Endodermal cell (in vitro differentiated cells): Measurements from ENCODE around the gene PTGIR. TPM values are rescaled to one million over a fixed set of nuclear protein-coding genes. Genes with fewer than 3 reads are reported as not detected.

Source experiments
- DNase-seq: peaks from one replicate; pipeline ENCODE4 v3.0.0-alpha.2; 2017
- H3K27ac ChIP-seq: 2 replicates; pipeline ENCODE4 v1.5.1; 2013; ENCODE audit warnings: mild to moderate bottlenecking, low read depth, low read length, moderate library complexity
- H3K27me3 ChIP-seq: 2 replicates; pipeline ENCODE4 v1.6.1; 2013; ENCODE audit warnings: mild to moderate bottlenecking, low read length, moderate library complexity; ENCODE audit not compliant: insufficient read depth, control insufficient read depth, poor library complexity, severe bottlenecking
- H3K36me3 ChIP-seq: 2 replicates; pipeline ENCODE4 v1.7.0; 2013; ENCODE audit warnings: mild to moderate bottlenecking, low read length, moderate library complexity; ENCODE audit not compliant: control insufficient read depth, insufficient read depth
- H3K4me1 ChIP-seq: one replicate; pipeline ENCODE4 v1.7.0; 2013; ENCODE audit warnings: low read length; ENCODE audit not compliant: control insufficient read depth, insufficient read depth
- H3K4me3 ChIP-seq: 2 replicates; pipeline ENCODE4 v1.5.1; 2013; ENCODE audit warnings: mild to moderate bottlenecking, low read length, moderate library complexity
- H3K9ac ChIP-seq: 2 replicates; pipeline ENCODE4 v1.6.1; 2013; ENCODE audit warnings: mild to moderate bottlenecking, low read length, moderate library complexity; ENCODE audit not compliant: poor library complexity, severe bottlenecking; ENCODE audit errors: extremely low read depth
- H3K9me3 ChIP-seq: 2 replicates; pipeline ENCODE4 v1.6.1; 2013; ENCODE audit warnings: mild to moderate bottlenecking, low read length, moderate library complexity; ENCODE audit not compliant: control insufficient read depth
- H3K27ac Mint-ChIP-seq: 2 replicates; pipeline ENCODE4 v1.8.0; 2020; ENCODE audit warnings: mixed read lengths
- H3K27me3 Mint-ChIP-seq: 2 replicates; pipeline ENCODE4 v1.8.0; 2021; ENCODE audit warnings: mild to moderate bottlenecking, mixed read lengths; ENCODE audit not compliant: insufficient read depth
- H3K36me3 Mint-ChIP-seq: 2 replicates; pipeline ENCODE4 v1.8.0; 2020; ENCODE audit warnings: low read depth, mixed read lengths
- H3K4me1 Mint-ChIP-seq: 2 replicates; pipeline ENCODE4 v1.8.0; 2020; ENCODE audit warnings: mixed read lengths
- H3K4me3 Mint-ChIP-seq: 2 replicates; pipeline ENCODE4 v1.8.0; 2020; ENCODE audit warnings: mild to moderate bottlenecking, moderate library complexity, mixed read lengths
- H3K9me3 Mint-ChIP-seq: 2 replicates; pipeline ENCODE4 v1.8.0; 2020; ENCODE audit warnings: mild to moderate bottlenecking, mixed read lengths
- CTCF ChIP-seq: fragments of 200-600 bp; sonication (generic); conservative IDR thresholded peaks from 2 replicates; pipeline ENCODE4 v1.5.0; 2021; ENCODE audit warnings: antibody characterized with exemption, mild to moderate bottlenecking
- WGBS, 2 experiments: methylation state at CpG; one replicate each; pipeline versions ENCODE4 v1.1.5 to v1.1.7; 2013; ENCODE audit warnings: missing lambda C conversion rate in 2 of 2, mixed read lengths in 1 of 2; ENCODE audit not compliant: insufficient coverage in 1 of 2, insufficient read length in 1 of 2; 5-methylcytosine and 5-hydroxymethylcytosine counted together
- total RNA-seq, 2 donors: library from RNA; stranded (reverse); fragmentation: NEBNext Ultra II Directional in 1 of 2; extraction: Animal tissue kit (Norgen Biotek cat#: 25700) in 1 of 2; gene quantifications; 2 replicates in 1 of 2; 3 replicates in 1 of 2; pipeline ENCODE4 v1.2.1, GENCODE V29; 2021

Gene PTGIR
- total RNA-seq, 2 donors from 2014 or later = not detected

- no peaks in the 10 kb centered on the region for H3K9me3 ChIP-seq
- no peaks in the 10 kb centered on the region for H3K36me3 ChIP-seq
- no peaks in the 10 kb centered on the region for H3K27me3 ChIP-seq
- H3K9ac ChIP-seq = no peak overlapping the region
- TF ChIP-seq CTCF = no peak
- no peak overlapping the region for H3K27ac ChIP-seq
- no peak overlapping the region for H3K4me3 ChIP-seq
- Mint-ChIP-seq H3K4me1 (no peaks in the 10 kb centered on the region), H3K27me3 (peaks cover under 1% of the 10 kb centered on the region), H3K9me3 (no peaks in the 10 kb centered on the region), H3K4me3 (no peak overlapping the region), H3K36me3 (peaks cover 2% of the 10 kb centered on the region), H3K27ac (no peak overlapping the region)
- DNase-seq = no peak
- 94 to 98% methylated on average over 9 of the region's 10 CpGs for WGBS, 2 experiments
- H3K4me1 ChIP-seq = no peaks in the 10 kb centered on the region
Observed at GRCh38 chr19:46615966-46616365, 8.9 kb downstream of the PTGIR start.

- Histone ChIP-seq H3K4me3 (no peak overlapping the region), H3K9me3 (no peaks in the 10 kb centered on the region), H3K4me1 (no peaks in the 10 kb centered on the region), H3K27me3 (no peaks in the 10 kb centered on the region), H3K27ac (no peak overlapping the region), H3K9ac (no peak overlapping the region), H3K36me3 (peaks cover 5% of the 10 kb centered on the region)
- no peaks in the 10 kb centered on the region for H3K9me3 Mint-ChIP-seq
- H3K27ac Mint-ChIP-seq = peak overlapping the region; percentile 35
- H3K27me3 Mint-ChIP-seq = no peaks in the 10 kb centered on the region
- no peak overlapping the region for H3K4me3 Mint-ChIP-seq
- H3K36me3 Mint-ChIP-seq = peaks cover 16% of the 10 kb centered on the region
- WGBS, 2 experiments = 36 to 37% methylated on average over 5 to 12 of the region's 12 CpGs
- peak; percentile 96 for DNase-seq
- H3K4me1 Mint-ChIP-seq = no peaks in the 10 kb centered on the region
- TF ChIP-seq CTCF = peak; percentile 92
Observed at GRCh38 chr19:46614114-46614722, 10.7 kb downstream of the PTGIR start.

GRCh38 chr19:46613525-46613924 lies 11.4 kb downstream of the PTGIR start:
- peaks cover 23% of the 10 kb centered on the region for H3K36me3 Mint-ChIP-seq
- no peaks in the 10 kb centered on the region for H3K9me3 ChIP-seq
- no peaks in the 10 kb centered on the region for H3K27me3 ChIP-seq
- no peaks in the 10 kb centered on the region for H3K9me3 Mint-ChIP-seq
- TF ChIP-seq CTCF = no peak
- H3K27ac ChIP-seq = no peak overlapping the region
- 90 to 97% methylated on average over 9 to 22 of the region's 22 CpGs for WGBS, 2 experiments
- H3K27ac Mint-ChIP-seq = no peak overlapping the region
- no peak overlapping the region for H3K4me3 ChIP-seq
- no peaks in the 10 kb centered on the region for H3K4me1 Mint-ChIP-seq
- DNase-seq = peak; percentile 44
- no peaks in the 10 kb centered on the region for H3K27me3 Mint-ChIP-seq
- no peak overlapping the region for H3K9ac ChIP-seq
- no peaks in the 10 kb centered on the region for H3K4me1 ChIP-seq
- H3K4me3 Mint-ChIP-seq = no peak overlapping the region
- H3K36me3 ChIP-seq = peaks cover 12% of the 10 kb centered on the region
